HG02610 (cell line): ENCODE results near the gene CTSV.
"Not testable (repeated sequence)": the region's sequence is repeated elsewhere in the genome, so short reads cannot be mapped to it uniquely, and the experiment has no call there.

Source experiments
- ATAC-seq: cut with Tn5 transposase; IDR thresholded peaks from one replicate; pipeline ENCODE4 v1.9.1; 2021; ENCODE audit warnings: mild to moderate bottlenecking, moderate library complexity; ENCODE audit not compliant: unreplicated experiment

CTSV gene

DNA sequence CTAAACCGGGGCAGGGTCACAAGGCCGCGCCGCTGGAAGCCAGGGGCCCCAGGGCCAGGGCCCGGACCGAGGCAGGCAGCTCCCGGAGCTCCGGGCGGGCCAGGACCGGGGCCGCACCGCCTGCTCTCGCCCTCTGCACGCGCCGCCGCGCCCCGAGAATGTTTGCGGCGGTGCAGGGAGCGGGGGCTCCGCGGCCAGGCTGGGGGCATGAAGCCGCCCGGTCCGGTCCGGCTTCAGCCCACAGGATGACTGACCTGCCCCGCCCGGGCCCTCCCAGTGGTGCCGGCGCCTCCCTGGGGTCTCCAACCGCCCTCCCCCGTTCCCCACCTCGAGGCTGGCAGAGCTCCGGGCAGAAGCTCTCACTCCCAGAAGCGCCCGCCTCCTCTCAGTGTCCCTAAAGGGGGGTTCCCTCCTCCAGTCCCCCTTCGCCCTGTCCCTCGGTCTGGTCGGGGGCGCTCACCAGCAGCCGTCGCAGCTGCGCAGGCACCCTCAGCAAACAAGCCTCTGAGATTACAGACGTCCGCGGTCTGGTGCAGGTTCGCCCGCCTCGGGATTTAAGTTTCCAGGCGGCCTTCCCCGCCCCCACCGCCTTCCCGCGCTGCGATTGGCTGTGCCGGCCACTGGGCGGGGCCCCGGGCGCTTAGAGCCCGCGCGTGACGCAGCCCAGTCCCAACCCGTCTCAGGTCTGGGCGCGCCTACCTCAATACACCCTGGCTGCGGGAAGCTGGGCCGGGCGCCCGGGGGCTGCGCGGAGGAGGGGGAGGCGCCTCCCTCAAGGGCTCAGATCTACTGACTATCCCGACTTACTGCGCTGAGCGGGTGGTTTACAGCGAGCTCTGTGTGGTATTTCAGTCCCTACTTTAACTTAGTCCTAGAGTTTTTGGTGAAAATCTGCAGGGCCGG lies at the start of gene CTSV:
Gene CTSV (minus strand): TSS at position 532 of the 903 bp plus-strand sequence. CDS start 1,099 bp downstream, outside the sequence.
- ATAC-seq, result peak; percentile 96

DNA sequence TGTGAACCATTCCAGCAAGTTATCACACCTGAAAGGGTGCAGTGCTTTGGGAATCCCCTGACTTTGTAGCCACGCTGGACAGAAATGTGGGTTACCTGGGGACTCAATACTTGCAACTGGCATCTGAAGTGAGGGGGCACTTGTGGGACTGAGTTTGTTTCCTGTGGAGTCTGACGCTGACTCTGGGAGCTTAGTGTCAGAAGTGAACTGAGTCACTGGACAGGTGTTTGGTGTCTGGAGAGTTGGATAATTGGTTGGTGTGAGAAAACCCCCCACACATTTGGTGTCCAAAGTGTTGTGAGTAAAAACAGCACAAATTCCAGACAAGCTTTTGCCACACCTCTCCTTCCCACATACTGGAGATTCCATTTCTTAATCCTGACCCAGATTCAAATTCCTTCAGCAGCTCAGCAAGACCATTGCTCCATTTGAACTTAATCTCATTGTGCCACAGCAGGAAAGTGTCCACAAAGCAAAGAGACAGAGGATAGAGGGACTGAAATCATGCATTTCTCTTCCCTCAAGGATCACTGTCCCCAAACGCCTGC lies 48.8 kb upstream of the CTSV start:
- ATAC-seq, result not testable (repeated sequence)

DNA sequence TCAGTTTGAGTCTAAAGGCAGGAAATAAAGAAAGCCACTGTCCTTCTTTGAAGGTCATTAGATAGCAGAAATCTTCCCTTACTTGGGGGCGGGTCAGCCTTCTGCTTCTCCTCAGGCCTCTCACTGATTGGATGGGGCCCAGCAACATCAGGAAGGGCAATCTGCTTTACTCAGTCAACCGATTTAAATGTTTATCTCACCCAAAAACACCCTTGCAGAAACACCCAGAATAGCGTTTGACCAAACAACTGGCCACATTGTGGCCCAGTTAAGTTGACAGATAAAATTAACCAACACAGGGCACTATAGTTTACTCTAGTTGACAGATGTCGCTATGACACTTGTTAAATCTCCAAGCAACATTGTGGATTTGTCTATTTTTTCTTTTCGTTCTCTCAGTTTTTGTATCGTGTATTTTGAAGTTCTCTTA lies 45.6 kb upstream of the CTSV start:
- not testable (repeated sequence) for ATAC-seq

DNA sequence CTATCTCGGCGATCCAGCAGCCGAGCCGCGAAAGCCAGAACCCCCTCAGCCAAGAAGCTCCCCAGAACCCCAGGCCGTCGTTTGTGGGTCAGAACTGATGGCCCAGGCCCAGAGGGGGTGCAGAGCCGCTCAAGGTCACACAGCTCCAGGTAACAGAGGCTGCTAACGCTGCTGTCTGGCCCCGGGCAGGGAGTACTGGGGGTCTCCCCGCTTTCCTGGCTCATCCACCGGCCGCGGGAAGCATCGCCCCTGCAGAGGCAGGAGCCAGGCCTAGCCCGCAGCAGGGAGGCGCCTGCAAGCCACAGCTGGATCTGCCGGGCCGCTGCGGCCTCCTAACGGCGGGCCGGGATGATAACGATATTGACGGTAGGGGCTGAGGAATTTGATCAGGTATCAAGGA lies 39.4 kb upstream of the CTSV start:
- ATAC-seq, result no peak

DNA sequence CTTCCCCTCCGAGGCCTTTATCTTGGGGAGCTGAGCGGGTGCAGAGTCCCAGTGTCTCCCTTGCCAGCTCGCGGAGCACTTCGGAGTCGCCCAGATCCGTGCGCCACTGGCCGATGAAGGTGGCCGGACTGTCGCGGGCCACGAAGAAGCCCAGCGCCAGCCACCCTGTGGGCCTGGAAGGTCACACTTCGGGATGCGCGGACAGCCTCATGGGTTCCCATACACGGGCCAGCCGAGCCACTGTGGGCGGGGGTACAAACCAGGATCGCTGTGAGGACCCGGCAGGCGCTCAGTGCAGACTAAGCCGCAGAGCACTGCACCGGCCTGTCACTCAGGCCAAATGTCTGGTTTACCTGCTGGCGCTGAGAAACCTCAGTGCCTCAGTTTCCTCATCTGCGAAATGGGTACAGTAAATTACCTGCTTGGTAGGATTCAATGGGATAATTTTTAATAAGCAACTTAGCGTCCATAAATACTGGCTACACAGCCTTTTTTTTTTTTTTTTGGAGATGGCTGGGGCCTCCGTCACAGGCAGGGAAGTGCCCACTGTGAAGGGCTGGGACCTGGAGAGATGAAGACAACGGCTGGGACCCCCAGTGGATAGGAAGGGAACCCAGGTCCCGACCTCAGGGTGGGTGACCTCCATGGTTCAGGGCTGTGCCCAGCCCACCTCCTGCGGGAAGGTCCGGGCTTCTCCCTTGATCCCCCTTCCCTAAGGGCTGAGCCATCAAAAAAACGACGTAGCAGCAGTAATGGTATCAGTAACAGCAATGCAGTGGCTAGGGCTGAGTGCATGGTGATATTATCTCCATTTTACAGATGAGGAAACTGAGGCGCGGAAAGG lies 38.7 kb upstream of the CTSV start:
- no peak for ATAC-seq

DNA sequence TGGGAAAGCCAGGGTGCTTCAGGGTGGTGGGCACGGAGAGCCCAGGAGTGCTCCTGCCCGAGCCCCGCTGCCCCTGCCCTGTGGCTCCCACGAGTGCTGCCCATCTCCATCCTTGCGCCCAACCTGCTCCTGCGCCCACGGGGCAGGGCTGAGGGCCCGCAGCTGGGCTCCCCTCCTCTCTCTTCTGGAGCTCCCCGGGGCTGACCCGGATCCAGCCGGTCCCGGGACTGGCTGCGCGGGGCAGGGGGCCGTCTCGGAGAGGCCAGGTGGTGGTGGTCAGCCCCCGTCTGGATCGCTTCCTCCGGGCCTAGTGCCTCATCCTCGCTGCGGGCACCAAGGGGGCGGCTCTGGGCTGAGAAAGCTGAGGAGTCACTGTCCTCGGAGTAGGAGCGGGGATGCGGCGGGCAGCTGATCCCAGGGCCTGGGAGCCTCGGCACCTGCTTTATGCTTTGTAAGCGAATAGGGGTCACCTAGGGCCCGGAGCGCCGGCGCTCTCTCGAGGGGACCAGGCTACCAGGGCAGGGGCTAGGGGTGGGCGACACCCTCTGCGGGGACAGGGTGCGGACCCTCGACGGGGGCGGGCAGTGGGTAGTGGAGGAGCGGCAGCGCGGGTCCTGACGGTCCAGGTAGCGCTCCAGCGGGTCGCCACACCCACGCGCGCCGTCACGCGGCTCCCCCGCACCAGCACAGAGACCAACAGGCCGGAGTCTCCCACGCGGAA lies 37.9 kb upstream of the CTSV start:
- not testable (repeated sequence) for ATAC-seq

DNA sequence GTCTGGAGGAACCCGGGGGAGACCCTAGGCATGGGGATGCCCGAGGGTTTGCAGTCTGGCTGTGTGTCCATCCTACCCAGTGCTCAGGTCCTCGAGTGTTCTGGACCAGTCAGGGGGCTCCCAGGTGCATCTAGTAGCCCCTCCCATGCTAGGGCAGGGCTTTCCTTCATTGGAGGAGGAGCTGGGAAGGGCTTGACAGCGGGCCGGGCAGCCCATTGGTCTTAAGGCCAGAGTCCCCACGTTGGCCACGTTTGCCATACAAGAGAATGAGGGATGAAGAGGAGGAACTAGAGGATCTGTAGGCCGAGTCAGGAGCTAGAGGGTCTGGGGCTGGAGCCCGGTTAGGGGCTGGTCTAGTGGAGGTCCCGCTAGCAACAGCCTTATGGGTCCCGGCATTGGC lies 37.3 kb upstream of the CTSV start:
- ATAC-seq, result no peak

DNA sequence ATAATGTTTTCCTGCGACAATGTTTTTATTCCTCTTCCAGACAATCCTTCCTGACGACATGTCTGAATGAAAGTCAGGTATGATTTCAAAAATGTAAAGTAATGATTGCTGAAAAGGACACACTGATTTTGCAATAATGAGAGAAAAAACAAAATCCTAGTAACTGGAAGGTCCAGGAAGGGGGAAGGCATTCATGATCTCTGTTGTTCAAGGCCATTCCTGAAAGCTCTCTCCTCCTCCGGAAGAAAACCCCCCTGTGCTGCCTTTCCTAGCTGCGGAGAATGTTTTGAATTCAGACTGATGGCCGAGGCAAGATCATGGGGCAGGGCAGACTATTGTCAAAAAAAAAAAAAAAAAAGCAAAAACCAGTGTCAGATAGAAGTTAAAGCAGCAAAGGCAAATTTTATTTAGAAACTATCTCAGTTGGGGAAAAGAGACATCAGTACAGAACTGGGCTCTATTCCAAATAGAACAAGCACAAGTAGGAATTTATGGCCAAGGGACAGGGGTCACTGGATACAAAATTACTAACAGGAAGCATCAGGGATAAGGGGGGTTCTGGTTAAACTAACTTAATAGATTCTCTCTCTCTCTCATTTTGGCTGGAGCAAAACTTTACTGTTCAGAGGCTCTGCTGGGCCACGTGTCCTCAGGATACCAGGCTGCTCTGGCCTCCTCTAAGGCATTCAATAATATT lies 36.5 kb upstream of the CTSV start:
- no peak for ATAC-seq

DNA sequence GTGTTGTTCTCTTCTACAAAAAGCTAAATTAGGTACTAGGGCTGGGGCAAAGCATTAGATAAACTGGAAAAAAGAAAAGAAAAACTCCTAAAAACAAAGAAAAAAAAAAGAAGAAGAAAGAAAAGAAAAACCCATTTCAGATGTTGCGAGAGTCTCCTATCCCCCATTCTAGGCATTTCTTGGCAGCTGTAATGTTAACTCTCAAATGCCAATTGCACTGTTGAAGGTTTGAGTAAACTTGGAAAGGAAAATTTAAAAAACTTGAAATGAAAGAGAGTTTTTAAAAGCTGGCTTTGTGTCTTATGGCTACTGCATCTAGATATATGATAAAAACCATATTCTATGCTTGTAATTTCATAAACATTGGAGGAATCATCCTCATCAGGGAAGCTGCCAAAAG lies 34.6 kb upstream of the CTSV start:
- no peak for ATAC-seq

DNA sequence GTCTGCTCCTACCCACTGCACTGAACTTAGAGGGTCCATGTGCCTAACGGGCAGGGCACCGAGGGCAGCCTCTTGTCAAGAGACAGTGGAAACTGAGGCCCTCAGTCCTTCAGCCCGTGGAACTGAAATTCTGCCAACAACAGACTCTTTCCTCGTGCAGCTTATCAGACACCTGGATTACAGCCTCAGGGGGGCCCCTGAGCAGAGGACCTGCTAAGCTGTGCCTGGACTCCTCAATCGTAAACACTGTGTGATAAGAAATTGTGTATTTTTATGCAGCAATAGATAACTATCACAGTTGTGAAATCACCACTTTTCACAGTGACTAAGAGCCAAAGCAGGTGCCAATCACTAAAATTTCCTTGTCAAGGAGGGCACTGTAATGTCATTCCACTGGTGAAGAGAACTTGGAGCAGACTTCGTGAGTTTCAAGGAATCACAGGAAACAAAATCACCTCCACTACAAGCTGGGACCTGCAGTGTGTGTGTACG lies 33.4 kb upstream of the CTSV start:
- ATAC-seq, result no peak

DNA sequence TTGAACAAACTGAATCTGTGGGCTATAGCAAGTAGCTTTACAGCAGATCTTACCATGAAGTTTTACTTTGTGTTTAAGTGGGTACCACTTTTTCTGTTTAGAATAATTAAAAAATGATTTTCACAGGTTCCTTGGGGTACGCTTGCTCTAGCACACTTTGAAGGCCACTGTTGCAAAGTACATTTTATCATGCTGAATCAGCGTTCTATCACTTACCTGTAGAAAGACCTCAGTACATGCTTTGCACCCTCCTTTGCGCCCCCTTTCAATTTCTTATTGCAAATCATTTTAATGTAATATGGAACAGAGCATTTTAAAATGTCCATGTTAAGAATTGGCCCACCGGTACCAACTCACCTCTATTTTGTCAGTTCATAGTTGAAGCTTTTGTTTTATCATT lies 31.4 kb upstream of the CTSV start:
- not testable (repeated sequence) for ATAC-seq

DNA sequence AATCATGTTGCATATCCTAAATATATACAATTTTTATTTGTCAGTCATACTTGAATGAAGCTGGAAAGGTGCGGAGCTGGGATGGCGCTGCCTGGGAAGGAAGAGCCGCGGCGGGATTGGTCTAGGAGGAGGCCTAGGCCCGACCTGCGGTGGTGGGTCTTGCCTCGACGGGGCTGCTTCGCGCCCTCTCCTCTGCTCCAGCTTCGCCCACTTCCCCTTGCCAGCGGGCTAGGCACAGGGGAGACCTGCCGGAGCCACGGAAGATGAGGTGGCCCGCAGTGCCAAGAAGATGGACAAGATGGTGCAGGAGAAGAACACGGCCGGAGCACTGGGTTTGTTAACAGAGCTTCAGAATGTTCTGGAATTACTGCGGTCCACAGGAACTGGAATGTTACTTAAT lies 28.5 kb upstream of the CTSV start:
- no peak for ATAC-seq

DNA sequence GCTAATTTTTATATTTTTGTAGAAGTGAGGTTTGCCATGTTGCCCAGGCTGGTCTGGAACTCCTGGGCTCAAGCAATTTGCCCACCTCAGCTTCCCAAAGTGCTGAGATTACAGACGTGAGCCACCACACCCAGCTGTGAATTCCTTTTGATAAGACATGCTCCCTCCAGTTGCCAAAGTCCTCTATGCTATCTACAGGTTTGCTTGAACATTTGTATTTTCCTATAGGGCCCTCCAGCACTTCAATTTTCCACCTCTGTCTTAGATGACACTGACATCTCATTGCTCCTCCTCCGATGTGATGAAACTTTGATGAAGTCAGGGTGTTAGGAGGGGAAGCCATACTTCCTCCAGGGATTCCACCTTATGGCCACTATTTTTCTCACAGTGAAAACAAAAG lies 25.2 kb upstream of the CTSV start:
- ATAC-seq, result no peak

DNA sequence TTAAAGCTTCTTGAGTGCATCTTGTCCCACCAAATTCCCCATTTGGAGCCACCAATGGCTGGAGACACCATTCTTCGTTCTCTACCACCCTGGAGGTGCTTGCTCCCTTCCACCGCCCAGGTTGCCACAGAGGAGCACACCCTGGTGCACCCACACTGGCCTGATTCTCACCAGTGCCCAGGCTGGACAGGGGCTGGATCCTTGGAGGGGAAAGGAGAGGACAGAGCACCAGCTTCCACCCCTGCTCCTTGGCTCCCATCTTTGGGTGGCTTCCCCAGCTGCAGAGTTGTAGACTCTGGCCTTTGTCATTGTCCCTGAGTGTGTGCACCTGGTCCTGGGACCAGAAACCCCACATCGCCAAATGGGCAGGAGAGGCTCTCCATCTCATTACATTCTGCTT lies 21.9 kb upstream of the CTSV start:
- no peak for ATAC-seq

DNA sequence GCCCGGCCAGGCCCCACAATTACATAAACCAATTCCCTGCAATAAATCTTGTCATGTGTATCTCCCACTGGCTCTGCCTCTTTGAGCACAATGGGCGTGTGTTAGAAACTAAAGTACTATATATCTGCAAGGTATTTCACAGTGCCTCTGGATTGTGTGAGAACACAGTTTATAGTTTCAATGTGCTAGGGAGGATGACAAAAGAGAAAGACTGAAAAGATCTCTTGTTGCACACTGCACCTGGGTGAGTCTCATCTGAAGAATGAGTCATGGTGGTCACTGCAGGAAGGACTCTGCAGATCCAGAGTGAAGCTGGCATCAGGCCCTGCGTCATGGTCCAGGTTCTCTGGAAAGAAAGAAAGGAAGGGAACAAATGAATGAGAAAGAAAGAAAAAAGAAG lies 20.7 kb upstream of the CTSV start:
- ATAC-seq, result no peak

DNA sequence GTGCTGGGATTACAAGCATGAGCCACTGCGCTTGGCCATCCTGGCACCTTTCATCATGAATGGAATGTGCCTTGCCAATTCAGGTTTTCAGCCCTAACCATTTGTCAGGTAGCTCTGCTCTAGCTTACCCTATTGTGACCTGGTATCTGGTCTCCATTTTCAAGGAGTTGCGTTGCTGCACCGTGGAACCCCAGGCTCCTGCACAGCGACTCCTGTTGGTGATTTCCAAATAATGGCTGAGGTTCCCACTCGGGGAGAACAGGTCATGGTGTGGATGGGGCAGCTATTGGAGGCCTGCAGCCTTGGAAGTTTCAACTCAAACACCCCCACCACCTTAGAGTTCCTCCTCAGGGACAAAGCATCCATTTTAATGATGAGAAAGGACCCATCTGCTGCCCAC lies 18.7 kb upstream of the CTSV start:
- no peak for ATAC-seq

DNA sequence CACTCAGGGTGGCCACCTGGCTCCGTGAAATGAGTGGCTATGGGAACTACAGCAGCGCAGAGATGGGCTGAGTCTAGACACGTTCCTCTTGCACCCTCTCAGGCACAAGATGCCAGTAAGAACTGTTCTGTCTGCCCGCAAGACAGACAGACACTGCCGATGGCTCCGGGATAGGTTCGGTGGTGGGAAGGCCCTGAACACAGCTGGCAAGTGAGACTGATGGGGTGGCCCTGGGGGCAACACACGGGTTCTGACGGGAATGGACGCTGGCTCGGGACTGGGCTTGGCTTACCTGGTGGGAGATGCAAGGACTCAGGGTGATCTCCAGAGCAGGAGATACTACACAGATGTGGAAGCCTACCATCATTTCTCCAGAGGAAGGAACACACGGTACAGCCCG lies 16.9 kb upstream of the CTSV start:
- not testable (repeated sequence) for ATAC-seq

DNA sequence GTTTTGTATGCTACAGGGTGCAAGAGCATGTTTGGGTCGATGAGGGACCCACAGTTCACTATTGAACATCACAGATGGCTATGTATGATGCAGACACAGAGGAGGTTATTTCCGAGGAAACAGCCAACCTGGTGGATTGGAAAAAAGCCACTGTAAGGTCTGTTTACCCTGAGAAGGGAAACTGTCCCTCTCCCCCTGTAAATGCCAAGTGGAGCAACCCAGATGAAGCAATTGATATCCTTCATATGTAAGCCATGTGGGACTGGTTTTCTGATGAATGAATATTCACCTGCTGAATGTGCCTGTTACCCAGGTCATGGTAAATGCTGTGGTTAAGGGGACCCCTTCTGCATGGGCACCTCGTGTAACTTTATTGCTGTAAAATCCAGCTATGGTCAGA lies 14.8 kb upstream of the CTSV start:
- no peak for ATAC-seq

DNA sequence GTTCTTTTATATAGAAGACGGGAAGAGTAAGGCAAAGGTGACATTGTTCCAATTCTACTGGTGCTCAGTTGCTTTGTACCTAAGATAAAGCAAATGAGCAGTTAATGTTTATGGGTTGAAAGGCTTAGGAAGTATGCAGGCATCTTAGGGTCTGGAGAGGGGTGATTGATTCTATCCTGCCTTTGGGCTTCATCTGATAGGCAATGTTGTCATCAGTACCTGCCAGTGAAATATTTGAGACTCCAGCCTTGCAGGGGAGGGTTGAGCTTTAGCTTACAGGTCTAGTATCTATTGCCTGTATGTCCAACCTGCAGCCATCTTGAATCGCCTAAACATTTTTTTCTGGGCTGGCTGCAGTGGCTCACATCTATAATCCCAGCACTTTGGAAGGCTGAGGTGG lies 13.8 kb upstream of the CTSV start:
- ATAC-seq, result no peak

DNA sequence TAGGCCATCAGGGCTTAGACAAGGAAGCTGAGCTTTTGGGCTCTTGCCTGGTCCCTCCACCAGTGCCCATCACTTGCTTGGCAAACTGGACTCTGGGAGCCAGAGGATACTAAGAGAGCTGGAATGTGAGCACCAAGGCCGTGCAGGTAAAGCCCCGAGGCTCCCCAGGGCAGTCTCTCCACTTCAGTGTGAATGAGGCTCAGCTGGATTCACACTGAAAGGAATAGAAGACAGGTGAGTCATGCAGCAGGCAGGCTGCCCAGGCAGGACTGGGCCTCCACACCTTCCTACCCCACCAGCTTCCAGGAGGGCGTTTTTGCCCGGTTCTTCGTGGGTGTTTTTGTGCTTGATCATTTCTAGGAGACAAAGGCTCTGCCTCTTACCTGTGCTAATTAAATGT lies 7.3 kb upstream of the CTSV start:
- no peak for ATAC-seq
